ENCODE measurements around the gene PAN3.

PAN3 gene

GRCh38 chr13:28229522-28230411, 91.4 kb downstream of the PAN3 start:
- no peak overlapping the region for H3K4me3 ChIP-seq (replicated peaks in 1 of 2; ENCODE audit: low read depth in 2 of 2, low read length in 2 of 2)
- TF ChIP-seq CTCF (IDR thresholded peaks at IDR 0.05; ENCODE audit: low read depth, low read length) = no peak
- DNase-seq (ENCODE audit: low read depth in 2 of 2) = no peak

GRCh38 chr13:28231642-28232041, 93.3 kb downstream of the PAN3 start:
- no peak for TF ChIP-seq CTCF (IDR thresholded peaks at IDR 0.05; ENCODE audit: low read depth, low read length)
- DNase-seq (ENCODE audit: low read depth in 2 of 2) = no peak
- H3K4me3 ChIP-seq (replicated peaks in 1 of 2; ENCODE audit: low read depth in 2 of 2, low read length in 2 of 2) = no peak overlapping the region

- TF ChIP-seq CTCF (IDR thresholded peaks at IDR 0.05; ENCODE audit: low read depth, low read length) = no peak
- no peak overlapping the region for H3K4me3 ChIP-seq (replicated peaks in 1 of 2; ENCODE audit: low read depth in 2 of 2, low read length in 2 of 2)
- no peak for DNase-seq (ENCODE audit: low read depth in 2 of 2)
Observed at GRCh38 chr13:28237944-28238343, 99.6 kb downstream of the PAN3 start.

GRCh38 chr13:28239374-28239773, 101.0 kb downstream of the PAN3 start:
- no peak for TF ChIP-seq CTCF (IDR thresholded peaks at IDR 0.05; ENCODE audit: low read depth, low read length)
- no peak overlapping the region for H3K4me3 ChIP-seq (replicated peaks in 1 of 2; ENCODE audit: low read depth in 2 of 2, low read length in 2 of 2)
- DNase-seq (ENCODE audit: low read depth in 2 of 2) = peak; percentile 88 to 92

GRCh38 chr13:28245465-28245864, 107.1 kb downstream of the PAN3 start:
- no peak for TF ChIP-seq CTCF (IDR thresholded peaks at IDR 0.05; ENCODE audit: low read depth, low read length)
- H3K4me3 ChIP-seq (replicated peaks in 1 of 2; ENCODE audit: low read depth in 2 of 2, low read length in 2 of 2) = no peak overlapping the region
- DNase-seq (ENCODE audit: low read depth in 2 of 2) = no peak

- DNase-seq (ENCODE audit: low read depth in 2 of 2) = peak in 1 of 2 donors; percentile 10
- H3K4me3 ChIP-seq (replicated peaks in 1 of 2; ENCODE audit: low read depth in 2 of 2, low read length in 2 of 2) = no peak overlapping the region
- TF ChIP-seq CTCF (IDR thresholded peaks at IDR 0.05; ENCODE audit: low read depth, low read length) = no peak
Observed at GRCh38 chr13:28246891-28247290, 108.5 kb downstream of the PAN3 start.

Data from cardiac fibroblast (primary cell).